Measurements from ENCODE around the gene SETBP1. TPM values are rescaled to one million over a fixed set of nuclear protein-coding genes. Genes with fewer than 3 reads are reported as not detected.
A peak's percentile ranks its signal among the peaks of the same experiment; 100 is the strongest.

Gene SETBP1
- total RNA-seq, 1 donor from 2014 or later = 83.3 TPM

DNA sequence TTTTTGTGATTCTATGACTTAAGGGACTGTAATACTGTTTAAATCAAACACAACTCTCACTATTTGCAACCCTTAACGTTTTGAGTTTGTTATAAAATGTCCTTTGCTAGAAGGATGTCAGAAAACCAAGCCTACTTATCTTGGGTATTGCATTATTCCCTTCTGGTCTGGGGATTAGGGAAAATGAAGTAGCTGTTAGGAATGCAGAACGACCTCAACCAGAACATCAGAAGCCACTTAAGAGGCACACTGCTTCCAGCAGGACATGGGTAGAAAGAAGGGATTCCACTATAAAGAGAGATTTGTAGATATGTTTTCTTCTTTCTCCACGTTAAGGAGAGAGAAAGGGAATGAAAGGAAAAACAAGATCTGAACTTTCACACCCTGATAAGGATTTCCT lies 101.2 kb downstream of the SETBP1 start:
- no peak for DNase-seq
- Mint-ChIP-seq H3K9me3 (ENCODE audit: unreplicated experiment) (peaks cover 7% of the 10 kb centered on the region), H3K4me1 (ENCODE audit: low read depth, unreplicated experiment) (peaks cover 76% of the 10 kb centered on the region), H3K36me3 (ENCODE audit: unreplicated experiment) (no peaks in the 10 kb centered on the region), H3K4me3 (ENCODE audit: unreplicated experiment) (no peak overlapping the region), H3K27ac (ENCODE audit: unreplicated experiment) (peak overlapping the region; percentile 23), H3K27me3 (ENCODE audit: unreplicated experiment) (peaks cover 3% of the 10 kb centered on the region)
- TF ChIP-seq, protein P1, sequence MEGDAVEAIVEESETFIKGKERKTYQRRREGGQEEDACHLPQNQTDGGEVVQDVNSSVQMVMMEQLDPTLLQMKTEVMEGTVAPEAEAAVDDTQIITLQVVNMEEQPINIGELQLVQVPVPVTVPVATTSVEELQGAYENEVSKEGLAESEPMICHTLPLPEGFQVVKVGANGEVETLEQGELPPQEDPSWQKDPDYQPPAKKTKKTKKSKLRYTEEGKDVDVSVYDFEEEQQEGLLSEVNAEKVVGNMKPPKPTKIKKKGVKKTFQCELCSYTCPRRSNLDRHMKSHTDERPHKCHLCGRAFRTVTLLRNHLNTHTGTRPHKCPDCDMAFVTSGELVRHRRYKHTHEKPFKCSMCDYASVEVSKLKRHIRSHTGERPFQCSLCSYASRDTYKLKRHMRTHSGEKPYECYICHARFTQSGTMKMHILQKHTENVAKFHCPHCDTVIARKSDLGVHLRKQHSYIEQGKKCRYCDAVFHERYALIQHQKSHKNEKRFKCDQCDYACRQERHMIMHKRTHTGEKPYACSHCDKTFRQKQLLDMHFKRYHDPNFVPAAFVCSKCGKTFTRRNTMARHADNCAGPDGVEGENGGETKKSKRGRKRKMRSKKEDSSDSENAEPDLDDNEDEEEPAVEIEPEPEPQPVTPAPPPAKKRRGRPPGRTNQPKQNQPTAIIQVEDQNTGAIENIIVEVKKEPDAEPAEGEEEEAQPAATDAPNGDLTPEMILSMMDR (IDR thresholded peaks at IDR 0.05; ENCODE audit: partially characterized antibody, unreplicated experiment) = no peak

DNA sequence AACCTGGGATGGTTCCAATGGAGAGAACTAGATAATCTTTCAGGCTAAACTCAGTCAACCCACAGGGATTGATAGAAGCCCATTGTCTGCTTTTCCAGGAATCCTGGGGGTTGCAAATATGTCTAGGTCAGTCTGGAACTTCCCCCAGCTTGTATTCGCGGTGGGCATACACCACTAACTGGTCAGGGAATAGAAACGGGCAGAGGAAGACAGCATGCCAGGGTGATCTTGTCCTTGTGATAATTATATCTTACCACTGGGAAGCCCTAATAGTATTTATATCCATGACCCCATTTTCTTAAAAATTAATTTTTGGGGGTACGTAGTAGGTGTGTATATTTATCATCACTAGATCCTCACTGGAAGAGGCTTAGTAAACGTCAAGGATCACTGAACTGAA lies 101.9 kb downstream of the SETBP1 start:
- H3K4me1 Mint-ChIP-seq (ENCODE audit: low read depth, unreplicated experiment) = peaks cover 77% of the 10 kb centered on the region
- no peak overlapping the region for H3K27ac Mint-ChIP-seq (ENCODE audit: unreplicated experiment)
- TF ChIP-seq, protein P1 (IDR thresholded peaks at IDR 0.05; ENCODE audit: partially characterized antibody, unreplicated experiment) = no peak

DNA sequence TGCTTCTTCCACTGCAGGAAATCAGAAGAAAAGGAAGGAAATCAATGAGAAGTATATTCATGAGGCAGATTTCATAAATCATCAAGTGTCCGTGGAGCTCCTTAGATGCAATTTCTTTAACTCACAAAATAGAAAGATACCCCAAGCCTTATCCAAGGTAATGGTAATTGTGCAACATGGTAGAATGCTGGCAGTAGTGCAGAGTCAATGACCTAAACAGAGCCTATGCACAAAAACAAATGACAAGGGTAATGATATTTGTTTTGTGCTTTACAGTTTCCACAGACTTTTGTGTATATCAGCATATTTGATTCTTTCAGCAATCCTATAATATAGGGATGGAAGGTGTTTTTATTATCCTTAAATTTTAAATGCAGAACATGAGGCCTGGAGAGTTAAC lies 102.7 kb downstream of the SETBP1 start:
- H3K4me1 Mint-ChIP-seq (ENCODE audit: low read depth, unreplicated experiment) = peaks cover 76% of the 10 kb centered on the region
- peaks cover 6% of the 10 kb centered on the region for H3K9me3 Mint-ChIP-seq (ENCODE audit: unreplicated experiment)
- TF ChIP-seq, protein P1 (IDR thresholded peaks at IDR 0.05; ENCODE audit: partially characterized antibody, unreplicated experiment) = no peak
- no peak overlapping the region for H3K27ac Mint-ChIP-seq (ENCODE audit: unreplicated experiment)
- H3K4me3 Mint-ChIP-seq (ENCODE audit: unreplicated experiment) = no peak overlapping the region
- peaks cover 3% of the 10 kb centered on the region for H3K27me3 Mint-ChIP-seq (ENCODE audit: unreplicated experiment)
- H3K36me3 Mint-ChIP-seq (ENCODE audit: unreplicated experiment) = no peaks in the 10 kb centered on the region
- DNase-seq = no peak

More for the DNA sequence above, 101.9 kb downstream of the SETBP1 start:
- no peak for DNase-seq
- peaks cover 7% of the 10 kb centered on the region for H3K9me3 Mint-ChIP-seq (ENCODE audit: unreplicated experiment)
- no peak overlapping the region for H3K4me3 Mint-ChIP-seq (ENCODE audit: unreplicated experiment)
- H3K36me3 Mint-ChIP-seq (ENCODE audit: unreplicated experiment) = no peaks in the 10 kb centered on the region
- peaks cover 3% of the 10 kb centered on the region for H3K27me3 Mint-ChIP-seq (ENCODE audit: unreplicated experiment)

DNA sequence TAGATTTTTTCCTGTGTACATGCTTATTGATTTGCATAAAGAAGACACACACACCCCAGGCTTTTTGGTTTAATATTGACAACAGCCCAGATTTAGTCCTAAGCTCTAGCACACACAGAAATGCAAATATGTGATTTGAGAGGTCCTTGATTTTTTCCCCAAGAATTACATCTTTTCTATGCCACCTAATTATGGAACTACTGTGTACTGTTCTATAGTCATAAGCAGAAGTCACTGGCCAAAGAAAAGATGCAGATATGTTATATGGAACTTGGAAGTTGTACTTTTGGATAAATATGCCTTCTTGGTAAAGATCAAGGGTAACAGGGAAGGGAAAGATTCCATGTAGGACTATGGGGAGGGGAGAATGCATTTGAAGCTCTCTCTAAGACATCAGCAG lies 105.6 kb downstream of the SETBP1 start:
- Mint-ChIP-seq H3K36me3 (ENCODE audit: unreplicated experiment) (no peaks in the 10 kb centered on the region), H3K4me3 (ENCODE audit: unreplicated experiment) (peak overlapping the region; percentile 27), H3K27ac (ENCODE audit: unreplicated experiment) (peak overlapping the region; percentile 36), H3K9me3 (ENCODE audit: unreplicated experiment) (no peaks in the 10 kb centered on the region), H3K4me1 (ENCODE audit: low read depth, unreplicated experiment) (peaks cover 77% of the 10 kb centered on the region), H3K27me3 (ENCODE audit: unreplicated experiment) (no peaks in the 10 kb centered on the region)
- no peak for DNase-seq
- TF ChIP-seq, protein P1 (IDR thresholded peaks at IDR 0.05; ENCODE audit: partially characterized antibody, unreplicated experiment) = no peak

DNA sequence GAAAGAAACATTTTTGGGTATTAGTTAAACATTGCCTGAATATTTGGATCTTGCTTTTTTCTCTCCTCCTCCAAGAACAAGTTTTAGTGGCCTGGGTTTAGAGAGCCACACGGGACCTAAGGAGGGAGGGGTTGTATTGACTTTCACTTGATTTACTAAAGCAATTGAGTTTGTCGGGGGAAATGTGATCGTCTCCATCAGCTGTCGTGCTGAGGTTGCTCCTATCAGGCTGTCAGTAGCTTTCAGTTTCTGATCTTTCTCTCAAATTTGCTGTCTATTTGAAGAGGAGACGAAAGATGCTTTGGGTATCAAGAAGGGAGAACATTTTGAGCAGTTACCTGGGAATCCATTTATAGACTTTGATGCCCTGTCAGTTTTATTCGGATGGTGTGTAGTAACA lies 106.0 kb downstream of the SETBP1 start:
- Mint-ChIP-seq H3K4me3 (ENCODE audit: unreplicated experiment) (peak overlapping the region; percentile 67), H3K36me3 (ENCODE audit: unreplicated experiment) (no peaks in the 10 kb centered on the region), H3K27me3 (ENCODE audit: unreplicated experiment) (no peaks in the 10 kb centered on the region), H3K9me3 (ENCODE audit: unreplicated experiment) (no peaks in the 10 kb centered on the region), H3K4me1 (ENCODE audit: low read depth, unreplicated experiment) (peaks cover 78% of the 10 kb centered on the region), H3K27ac (ENCODE audit: unreplicated experiment) (peak overlapping the region; percentile 86)
- TF ChIP-seq, protein P1 (IDR thresholded peaks at IDR 0.05; ENCODE audit: partially characterized antibody, unreplicated experiment) = no peak
- no peak for DNase-seq

Measured in glutamatergic neuron (in vitro differentiated cells).